NCI-H1694 (cell line): ENCODE results near the gene PNLDC1.
"Not testable (repeated sequence)": the region's sequence is repeated elsewhere in the genome, so short reads cannot be mapped to it uniquely, and the experiment has no call there.

Source experiments
- DNase-seq: peaks from one replicate; lab custom pipeline; 2025; lab: John Stamatoyannopoulos, UW

PNLDC1 gene

DNA sequence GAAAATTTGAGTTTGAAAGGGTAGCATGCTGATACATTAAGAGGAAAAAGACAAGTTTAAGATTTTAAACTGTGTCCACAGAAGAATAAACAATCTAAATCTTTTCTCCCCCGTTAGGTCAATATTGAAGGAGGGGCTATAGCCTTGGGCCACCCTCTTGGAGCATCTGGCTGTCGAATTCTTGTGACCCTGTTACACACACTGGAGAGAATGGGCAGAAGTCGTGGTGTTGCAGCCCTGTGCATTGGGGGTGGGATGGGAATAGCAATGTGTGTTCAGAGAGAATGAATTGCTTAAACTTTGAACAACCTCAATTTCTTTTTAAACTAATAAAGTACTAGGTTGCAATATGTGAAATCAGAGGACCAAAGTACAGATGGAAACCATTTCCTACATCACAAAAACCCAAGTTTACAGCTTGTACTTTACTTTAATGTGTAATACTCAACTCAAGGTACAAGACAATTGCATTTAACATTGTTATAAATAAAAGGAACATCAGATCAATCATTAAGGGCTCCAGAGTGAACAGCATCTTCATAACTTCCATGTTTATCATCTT, 21.5 kb upstream of the PNLDC1 start:
- DNase-seq, result no peak

DNA sequence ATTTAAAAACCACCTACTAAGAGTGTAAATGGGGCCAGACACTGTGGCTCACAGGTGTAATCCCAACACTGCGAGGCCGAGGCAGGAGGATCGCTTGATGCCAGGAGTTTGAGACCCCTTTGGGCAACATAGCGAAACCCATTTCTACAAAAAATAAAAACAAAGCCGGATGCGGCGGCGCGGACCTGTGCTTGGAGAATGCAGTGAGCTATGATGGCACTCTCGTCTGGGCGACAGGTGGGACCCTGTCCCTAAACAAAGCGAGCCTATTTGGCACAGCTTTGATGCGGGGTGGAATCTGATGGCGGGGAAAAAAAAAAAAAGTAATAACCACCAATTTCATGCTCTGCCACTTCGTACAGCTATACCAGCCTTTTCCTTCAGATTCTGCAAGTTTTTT, 11.8 kb upstream of the PNLDC1 start:
- DNase-seq, result no peak

DNA sequence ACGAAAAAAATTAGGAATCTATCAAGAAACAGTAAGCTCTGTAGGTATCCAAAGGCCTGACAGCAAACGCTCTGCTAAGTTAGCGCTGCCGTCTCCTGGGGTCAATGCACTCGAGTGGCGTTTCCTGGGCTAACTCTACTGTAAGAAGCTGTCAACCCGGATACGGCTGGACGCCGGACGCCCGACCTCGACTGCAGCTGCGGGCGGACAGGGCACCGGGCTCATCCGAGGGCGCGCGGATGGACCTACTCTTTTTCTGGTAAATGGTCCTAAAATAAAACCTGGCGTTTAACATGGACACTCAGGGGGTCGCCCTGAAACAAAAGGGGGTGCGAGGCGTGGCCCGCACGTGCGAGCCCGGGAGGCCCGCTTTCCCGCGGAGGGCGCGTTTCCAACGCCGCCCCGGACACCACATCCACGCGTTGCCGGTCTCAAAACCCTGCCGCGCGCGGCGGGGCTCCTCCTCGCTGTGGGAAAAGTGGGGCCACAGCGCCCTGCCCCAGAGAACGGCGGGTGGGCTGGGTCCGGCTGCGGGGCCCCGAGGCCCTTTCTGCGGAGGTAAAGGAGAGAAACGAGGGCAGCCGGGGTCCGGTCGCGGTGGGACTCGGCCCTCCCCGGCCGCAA, 11.2 kb upstream of the PNLDC1 start:
- DNase-seq, result no peak

DNA sequence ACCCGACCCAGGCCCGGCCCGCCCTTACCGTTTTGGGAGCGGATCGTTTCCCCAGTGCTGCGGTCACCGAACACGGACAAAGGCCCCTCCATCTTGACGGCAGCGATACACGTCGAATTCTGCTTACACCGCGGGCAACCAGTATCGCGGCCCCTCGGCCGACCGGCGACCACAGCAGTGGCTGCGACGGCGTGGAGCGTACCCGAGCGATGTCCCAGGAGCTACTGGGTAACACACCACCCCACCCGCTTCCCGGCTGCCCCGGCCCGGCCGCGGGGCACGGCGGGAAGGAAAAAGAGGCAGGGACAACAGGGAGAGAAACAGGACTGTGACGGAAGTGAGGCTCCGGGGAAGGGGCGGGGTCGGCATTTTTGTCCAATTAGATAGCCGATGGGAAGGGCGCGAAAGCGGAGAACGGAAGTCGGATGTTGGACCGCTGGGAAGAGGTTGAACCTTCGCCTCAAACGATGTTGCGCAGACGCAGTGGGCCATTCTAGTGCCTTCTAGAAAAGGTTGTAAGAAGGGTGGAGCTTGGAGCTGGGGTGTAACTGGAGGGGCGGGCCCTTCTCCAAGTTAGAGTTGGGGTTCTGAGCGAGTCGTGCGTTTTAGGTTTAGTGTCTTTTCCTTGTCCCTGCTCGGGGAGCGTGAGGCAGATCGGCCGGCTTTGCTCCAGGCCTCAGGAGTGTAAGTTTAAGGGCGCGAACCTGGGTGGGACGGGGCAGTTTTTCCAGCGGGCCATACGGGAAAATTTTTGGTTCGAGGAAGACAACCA, 10.5 kb upstream of the PNLDC1 start, which contains the start of gene TCP1:
TSS of gene TCP1 (minus strand) at position 226 of the 772 bp plus-strand sequence. CDS start at position 92, 134 bp downstream.
- peak; percentile 98 for DNase-seq

DNA sequence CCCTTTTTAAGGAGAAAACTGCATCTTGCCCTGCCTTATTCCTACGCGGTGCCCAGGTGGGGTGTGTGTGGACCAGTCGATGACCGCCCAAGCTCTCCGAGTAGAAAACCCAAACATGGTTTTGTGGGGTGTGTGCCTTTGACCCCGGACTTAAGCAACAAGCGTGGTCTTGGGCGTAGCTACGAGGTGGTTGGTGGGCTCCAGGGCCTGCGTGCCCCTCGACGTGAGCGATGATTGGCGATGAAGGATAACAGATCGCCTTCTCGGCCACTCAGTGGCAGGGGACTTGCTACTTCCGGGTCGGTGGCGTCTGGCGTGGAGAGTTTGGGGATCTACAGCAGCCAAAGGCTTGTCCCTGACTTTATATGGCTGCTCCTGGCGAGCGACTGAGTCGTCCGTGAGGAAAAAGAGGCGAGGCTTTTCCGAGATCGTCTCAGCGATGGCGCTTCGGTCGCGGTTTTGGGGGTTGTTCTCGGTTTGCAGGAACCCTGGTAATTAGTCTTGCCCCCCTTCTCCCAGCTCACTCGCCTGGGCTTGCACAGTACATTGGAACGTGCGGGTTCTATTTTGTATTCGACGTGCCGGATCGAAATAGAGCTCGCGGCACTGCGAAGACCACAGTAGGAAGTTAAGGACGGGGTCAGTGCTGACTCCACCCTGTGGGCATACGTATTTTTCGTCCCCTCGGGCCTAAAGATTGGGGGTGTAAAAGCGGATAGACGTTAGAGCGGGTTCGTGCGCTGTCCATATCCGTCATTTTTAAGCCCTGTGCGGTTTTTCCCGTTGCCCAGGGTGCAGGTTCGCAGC, 9.7 kb upstream of the PNLDC1 start, which contains the start of gene MRPL18:
TSS of gene MRPL18 (plus strand) at position 319 of the 807 bp plus-strand sequence. CDS start at position 440, 121 bp downstream.
- DNase-seq, result peak; percentile 92

DNA sequence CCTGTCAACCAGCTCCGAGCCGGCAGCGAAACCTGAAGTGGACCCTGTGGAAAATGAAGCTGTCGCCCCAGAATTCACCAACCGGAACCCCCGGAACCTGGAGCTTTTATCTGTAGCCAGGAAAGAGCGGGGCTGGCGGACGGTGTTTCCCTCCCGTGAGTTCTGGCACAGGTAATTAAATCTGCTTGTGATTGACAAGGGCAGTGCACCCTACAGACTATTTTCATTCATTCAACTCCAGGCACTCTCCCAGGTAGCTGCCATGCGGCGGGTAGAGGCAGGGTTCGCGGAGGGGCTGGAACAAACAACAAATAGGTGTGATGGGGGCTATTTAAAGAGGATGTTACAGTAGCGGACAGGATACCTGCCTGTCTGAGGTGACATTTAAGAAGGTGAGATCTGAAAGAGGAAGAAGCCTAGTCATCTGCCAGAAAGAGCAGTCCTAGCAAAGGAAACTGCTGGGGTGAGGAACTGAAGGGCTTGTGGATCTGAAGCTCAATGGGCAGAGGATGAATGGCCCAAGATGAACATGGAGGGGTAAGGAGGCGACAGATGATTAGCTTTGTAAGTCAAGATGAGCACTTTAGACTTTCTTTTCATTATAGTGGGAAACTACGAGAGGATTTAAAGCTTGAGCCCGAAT, 9.0 kb upstream of the PNLDC1 start:
- DNase-seq, result peak; percentile 3

DNA sequence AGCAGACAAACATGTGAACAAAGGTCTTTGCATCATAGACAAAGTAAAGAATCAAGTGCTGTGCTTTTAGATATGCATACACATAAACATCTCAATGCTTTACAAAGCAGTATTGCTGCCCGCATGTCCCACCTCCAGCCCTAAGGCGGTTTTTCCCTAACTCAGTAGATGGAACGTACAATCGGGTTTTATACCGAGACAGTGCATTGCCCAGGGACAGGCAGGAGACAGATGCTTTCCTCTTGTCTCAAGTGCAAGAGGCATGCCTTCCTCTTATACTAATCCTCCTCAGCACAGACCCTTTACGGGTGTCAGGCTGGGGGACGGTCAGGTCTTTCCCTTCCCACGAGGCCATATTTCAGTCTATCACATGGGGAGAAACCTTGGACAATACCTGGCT, 5.1 kb upstream of the PNLDC1 start:
- DNase-seq, result not testable (repeated sequence)

DNA sequence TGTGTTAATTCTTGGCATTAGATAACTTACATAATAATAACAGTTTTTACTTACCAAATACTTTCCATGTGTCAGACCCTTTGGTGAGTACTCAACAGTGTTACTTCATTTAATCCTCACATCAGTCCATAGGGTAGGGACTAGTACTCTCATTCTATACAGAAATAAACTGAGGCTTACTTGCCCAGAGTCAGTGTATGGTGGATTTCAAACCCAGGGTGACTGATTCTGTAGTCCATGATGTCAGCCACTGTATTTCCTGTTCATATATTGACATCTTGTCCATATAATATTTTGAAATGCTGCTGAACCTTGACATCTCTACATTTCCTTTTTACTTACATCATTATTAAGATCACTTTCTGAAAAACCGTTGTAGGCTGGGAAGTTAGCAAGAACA, 2.5 kb upstream of the PNLDC1 start:
- no peak for DNase-seq

DNA sequence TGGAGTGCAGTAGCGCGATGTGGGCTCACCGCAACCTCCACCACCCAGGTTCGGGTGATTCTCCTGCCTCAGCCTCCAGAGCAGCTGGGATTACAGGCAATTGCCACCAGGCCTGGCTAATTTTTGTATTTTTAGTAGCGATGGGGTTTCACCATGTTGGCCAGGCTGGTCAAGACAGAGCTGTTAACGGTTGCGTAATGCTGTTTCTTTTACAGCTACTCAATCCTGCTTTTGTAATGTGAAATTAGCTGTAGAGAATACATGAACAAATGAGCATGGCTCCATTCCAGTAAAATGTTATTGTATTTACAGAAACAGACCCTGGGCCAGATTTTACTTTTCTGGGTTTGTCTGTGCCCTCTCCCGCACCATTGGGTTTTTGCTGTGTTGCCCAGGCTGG, 1.9 kb downstream of the PNLDC1 start:
- no peak for DNase-seq

DNA sequence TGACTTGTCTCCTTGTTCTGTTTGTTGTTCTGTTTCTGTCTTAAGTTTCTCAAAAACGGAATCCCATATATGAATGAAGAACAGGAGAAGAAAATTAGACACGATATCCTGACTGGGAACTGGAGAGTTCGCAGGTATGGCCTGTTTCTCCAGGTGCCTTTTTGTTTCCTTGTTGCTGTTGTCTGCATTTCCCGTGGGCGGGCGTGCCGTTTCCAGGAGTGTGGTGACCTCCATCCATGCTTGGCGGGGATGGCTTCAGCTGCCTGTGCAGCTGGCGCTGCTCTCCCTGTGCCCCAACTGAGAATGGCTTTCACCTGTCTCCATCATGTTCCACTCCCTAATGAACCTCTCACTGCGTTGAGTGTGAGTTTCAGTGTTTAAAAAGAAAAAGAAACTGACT, 4.4 kb downstream of the PNLDC1 start:
- DNase-seq, result no peak

DNA sequence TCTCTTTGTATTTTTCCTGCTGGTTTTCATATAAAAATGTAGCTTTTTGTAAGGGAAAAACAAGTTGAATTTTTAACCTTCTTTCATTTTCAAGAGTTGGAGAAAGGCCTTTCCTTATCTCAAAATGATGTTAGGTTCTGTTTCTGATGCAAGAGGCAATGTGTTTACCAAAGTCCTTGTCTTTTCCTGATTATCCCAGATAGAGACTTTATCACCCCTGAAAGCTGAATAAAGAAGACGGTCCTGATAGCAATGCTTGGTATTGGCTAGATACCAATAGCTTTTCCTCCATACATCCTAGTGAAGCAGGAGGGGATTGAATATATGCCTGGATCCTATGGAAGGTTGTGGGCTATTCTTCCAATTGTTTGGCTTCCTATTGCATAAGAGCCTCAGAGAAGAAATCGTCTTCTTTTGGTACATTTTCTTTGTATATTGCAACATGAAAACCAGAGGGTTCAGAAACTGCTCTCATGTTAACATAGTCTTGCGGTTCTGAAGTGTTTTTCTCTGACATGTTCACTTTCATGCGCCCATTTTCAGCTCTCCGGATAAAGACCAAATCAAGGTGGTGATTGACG, 5.5 kb downstream of the PNLDC1 start:
- DNase-seq, result no peak

DNA sequence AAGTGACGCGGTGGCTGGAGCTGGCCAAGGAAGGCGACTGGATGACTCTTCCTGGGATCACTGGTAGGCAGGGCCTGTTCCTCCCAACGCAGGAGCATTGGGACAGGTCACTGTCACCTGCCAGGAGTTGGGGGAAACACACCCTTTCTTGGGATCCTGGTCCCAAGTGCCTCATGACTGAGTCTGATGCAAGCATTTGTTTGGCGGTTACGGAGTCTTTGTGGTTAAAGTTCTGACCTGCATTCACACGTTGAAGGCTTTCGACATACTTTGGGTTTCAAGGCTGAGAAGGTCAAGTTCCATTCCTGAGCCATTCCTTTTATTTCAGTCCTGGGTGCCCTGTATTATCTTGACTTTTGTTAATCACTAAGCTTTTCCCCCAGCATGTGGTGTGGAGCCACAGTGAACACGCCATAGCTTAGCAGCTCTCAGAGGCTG, 6.0 kb downstream of the PNLDC1 start:
- DNase-seq, result no peak

DNA sequence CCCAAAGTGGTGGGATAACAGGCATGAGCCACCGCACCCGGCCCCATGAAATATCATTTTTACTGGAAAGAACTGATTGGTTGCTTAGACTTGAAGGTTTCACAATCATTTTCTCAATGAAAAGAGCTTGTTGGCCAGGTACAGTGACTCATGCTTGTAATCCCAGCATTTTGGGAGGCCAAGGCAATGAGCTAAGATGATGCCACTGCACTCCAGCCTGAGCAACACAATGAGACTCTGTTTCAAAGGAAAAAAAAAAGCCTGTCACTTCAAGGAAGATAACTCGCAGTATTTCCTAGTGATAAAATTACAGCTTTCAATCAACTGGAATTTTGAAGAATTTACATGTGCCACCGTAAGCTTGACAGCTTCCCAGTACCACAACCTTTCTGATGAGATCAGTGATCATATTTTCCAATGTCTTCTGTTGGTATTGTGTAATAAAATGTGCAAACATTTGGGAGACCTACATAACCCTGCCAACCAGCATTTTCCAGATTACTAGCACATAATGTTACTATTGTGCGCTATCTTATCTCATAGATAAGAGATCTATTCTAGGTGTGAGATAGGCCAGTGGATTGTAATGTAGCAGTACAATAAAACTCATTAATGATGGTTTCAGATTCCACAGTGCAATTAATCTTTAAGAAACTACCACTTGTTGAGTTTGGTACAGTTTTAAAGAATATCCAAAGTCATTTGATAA, 7.2 kb downstream of the PNLDC1 start:
- DNase-seq, result no peak

DNA sequence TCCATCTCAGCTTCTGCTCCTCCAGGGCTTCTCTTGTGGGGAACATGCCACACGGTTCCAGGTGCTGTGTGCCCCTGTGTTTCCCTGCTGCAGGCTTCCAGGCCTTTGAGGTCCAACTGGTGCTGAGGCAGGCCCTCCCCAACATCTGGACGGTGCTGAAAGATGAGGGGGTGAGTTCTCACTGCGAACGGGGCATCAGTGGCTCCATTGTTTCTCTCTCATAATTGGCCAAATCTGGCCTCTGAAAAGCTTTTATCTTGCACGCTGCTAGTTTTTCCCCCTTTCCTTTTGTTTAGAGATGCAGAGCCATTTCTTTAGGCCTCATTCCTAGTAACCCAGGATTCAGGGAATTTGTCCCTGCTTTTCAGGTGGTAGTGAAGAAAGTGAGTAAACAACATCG, 8.6 kb downstream of the PNLDC1 start:
- DNase-seq, result no peak

DNA sequence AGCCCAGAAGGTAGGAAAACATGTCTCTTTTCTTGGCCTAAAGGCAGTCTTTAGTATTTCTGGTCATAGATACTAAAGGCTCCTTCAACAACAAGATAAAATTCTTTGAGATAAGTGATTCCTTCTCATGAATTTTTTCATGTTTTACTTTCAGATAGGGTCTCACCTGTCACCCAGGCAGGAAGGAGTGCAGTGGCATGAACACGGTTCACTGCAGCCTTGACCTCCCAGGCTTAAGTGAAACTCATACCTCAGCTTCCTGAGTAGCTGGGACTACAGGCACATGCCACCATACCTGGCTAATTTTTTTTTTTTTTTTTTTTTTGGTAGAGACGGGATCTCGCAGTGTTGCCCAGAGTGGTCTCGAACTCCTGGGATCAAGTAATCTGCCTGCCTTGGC, 9.1 kb downstream of the PNLDC1 start:
- no peak for DNase-seq

DNA sequence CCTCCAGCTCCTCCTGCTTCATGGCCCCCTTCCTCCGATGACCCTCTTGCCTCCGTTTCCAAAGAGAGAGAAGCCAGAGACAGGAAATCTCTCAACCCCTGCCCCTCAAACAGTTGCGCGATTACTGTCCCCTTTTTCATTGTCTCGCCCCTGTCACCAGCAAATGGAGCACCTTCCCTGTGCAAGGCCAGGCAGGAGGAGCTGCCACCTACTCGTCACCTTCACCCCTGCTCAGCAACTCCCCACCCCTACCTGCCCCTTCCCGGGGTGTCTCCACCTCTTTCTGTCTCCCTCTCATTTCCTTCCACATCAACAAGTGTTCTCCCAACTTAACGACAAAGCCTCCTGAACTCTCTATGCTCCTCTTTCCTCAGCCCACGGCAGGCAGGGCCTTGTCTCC, 13.7 kb downstream of the PNLDC1 start:
- DNase-seq, result no peak

DNA sequence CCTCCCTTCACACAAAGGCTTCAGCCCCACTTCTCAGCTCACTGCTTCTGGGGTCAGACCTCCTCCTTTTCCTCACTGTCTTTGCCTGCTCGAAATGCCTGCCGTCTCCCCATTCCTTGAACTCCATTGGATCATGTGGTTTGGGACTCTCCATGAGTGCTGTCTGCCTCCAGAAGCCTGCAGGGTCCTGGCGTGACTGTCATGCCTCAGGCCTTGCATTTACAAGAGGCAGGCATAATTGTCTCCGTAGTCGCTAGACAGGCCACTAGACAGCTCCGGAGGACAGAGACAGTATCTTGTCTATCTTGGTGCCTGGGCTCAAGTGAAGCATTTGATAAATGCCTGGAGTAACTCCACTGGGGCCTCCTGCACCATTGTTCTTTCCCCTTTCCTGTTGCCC, 15.3 kb downstream of the PNLDC1 start:
- DNase-seq, result no peak

DNA sequence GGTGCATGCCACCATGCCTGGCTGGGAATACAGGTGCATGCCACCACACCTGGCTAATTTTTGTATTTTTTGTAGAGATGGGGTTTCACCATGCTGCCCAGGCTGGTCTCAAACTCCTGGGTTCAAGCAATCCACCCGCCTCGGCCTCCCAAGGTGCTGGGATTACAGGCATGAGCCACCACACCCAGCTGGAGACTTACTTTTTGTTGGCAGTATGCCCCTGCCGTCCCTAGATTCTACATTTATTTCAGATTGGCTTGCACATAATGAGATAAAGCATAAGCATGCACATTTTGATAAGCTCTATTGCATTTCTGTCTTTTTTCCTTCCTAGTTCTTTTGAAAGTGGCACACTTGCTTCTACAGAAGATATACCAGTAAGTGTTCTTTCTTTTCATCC, 16.7 kb downstream of the PNLDC1 start:
- DNase-seq, result not testable (repeated sequence)

DNA sequence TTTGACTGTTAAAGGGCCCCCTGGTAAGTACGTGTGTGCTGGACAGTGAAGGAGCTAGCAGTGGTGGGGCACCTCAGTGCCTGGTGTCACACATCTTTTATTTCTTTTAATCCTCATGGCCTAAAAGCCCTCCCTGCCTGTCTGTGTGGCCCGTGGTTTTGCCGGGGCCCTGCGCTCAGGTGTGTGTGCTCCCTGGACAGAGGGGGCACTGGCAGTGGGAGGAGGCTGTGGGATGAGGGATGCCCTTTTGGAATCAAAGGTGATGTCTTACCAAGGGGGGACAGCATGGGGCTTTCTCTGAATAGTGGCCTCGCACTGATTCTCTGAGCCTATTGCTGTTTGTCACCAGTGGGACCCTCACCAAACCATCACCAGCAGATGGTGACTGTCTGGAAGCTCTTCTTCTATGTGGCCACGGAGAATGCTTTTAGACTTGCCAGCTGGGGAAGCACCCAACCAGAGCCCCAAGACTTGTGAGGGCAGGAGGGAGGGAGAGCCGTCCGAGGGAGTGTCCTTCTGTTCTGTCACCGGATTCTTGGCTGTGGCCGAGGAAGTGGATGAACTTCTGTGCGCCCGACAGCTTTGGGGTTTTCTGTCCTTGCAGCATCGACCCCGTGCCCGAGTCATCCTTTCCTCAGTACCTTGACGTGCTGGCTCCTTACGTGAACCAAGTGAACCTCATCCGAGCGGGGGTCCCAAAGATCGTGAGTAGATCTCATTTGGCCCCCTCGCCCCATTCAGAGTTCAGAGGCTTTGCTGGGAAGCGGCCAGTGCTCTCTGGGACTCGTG, 18.1 kb downstream of the PNLDC1 start:
- no peak for DNase-seq

DNA sequence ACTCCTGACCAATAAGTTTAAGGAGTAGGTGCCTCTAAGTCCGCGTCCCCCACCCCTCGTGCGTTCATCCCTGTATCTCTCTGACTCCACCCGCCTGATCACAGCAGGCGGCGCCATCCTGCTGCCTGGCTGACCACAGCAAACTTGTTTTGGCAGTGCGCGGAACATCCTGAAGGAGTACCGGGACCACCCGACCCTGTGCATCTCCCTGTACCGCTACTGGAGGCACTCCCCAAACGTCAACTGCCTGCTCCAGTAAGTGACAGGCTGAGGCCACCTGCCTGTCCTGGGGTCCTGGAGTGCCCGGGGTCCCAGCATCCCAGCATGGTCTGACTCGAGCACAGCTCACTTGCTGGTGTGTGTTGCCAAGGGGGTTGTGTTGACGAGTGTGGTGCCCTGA, 19.0 kb downstream of the PNLDC1 start:
- DNase-seq, result no peak
